HG02981 (cell line): ENCODE measurements around the gene CACNB1.

ENCODE experiments used
- ATAC-seq: cut with Tn5 transposase; IDR thresholded peaks from one replicate; pipeline ENCODE4 v1.9.1; 2021; ENCODE audit warnings: mild to moderate bottlenecking, moderate library complexity; ENCODE audit not compliant: unreplicated experiment

CACNB1 gene

DNA sequence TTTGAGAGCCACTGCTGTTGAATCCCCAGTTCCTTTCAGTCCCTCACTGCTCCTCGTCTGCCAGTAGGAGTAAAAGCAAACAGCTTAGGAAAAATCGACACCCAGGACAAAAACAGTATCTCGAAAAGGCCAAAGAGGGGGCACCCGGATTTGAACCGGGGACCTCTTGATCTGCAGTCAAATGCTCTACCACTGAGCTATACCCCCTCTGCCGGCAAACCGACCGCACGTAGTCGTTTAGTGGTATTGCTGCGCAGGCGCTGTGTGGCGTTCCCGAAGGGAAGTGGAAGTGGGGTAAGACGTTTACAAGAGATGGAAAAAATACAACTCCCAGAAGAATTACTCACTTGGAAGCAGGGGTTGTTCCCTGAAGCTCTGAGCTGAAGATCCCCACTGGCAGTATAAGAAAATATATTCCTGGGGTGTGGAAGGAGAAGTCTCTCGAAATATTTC lies 43.8 kb downstream of the CACNB1 start:
- ATAC-seq = peak; percentile 47

DNA sequence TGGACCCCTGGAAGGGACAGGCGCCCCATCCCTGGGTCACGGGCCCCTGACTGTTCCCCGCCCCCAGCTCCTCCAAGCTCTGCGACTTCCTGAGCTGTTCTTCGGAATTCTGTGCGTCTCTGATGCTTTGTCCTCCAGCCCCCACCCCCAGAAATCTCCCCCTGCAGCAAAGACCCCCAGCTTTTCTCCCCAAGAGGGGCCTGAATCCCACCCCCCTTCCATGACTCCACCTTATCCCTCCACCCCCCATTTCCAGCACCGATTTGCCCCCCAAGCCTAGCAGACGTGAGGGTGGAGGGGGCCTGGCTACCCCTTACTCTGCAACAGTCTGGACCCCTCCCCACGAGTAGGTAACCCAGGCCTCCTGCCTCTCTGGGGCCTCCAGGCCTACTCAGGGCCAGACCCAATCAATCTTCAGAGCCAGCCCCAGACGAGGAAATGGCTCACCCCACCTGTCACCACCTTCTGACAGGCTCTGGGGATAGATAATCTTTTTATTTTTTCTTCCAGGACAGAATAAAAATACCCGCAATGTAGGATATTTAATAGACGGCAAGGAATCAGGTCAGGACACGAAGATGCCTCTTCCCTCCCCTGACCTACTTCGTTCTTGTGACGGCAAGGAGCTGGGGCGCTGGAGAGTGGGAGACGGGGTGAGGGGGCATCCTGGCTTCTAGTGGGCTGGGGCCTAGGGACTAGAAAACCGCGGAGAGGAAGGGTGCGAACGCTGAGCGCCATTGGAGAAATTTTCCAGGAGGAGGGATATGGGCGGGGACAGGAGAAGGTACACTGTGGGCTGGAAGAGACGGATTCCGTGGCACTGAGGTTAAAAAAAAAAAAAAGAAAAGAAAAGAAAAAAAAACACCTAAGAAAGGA lies 45.3 kb downstream of the CACNB1 start:
- no peak for ATAC-seq

DNA sequence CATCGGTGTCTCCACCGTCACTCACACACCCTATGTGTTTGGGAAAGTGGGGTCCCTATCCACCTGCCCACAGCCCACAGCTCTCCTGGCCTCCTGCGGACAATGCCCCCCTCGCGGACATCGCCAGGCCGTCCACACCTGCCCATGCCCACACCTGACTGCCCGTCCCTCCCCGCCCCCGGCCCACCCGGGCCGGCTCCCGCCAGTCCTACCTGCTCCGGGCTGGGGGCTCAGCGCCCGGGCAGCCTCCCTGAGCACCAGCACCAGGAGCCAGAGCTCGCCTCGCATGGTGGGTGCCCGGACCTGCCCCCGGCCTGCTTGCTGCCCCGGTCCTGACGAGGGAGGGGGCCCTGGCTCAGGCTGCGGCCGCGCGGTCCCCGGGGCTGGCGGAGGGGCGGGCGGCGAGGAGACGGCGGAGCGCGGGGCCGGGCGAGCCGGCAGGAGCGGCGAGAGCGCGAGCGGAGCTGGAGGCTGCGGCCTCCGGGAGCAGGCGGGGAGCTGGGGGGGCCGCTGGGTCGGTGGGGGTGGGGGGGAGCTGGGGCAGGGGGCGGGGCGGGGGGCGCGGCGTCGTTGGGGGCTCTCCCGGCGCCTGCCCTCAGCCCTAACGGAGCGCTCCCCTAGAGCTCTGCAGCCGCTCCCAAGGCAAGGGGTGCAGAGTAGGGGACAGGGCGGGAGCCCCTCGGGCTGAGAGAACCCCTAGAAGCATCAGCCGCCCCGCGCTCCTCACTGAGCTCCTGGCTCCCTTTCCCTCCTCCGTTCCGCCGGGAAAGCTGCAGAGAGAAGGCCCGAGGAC lies 46.1 kb downstream of the CACNB1 start, which contains the start of gene PLXDC1:
Gene PLXDC1 (minus strand): TSS at position 488 of the 793 bp plus-strand sequence. CDS start 200 bp downstream, at position 288.
- ATAC-seq = no peak

DNA sequence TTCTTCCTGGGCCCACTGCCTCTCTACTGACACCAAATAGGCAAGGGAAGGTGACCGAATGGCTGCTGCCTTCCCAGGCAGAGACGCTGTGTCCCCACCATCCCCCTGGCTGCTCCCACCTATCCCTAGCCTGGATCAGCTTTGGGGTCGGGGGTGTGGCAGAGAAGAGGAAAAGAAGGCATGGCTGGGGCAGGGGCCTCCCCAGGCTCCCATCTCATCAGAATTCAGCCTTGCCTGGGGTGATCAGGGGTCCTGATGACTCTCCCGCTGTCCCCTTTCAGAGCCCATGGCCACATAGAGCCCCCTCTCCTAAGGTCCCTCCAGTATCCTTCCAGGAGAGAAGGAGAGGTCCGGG lies 46.7 kb downstream of the CACNB1 start:
- no peak for ATAC-seq

DNA sequence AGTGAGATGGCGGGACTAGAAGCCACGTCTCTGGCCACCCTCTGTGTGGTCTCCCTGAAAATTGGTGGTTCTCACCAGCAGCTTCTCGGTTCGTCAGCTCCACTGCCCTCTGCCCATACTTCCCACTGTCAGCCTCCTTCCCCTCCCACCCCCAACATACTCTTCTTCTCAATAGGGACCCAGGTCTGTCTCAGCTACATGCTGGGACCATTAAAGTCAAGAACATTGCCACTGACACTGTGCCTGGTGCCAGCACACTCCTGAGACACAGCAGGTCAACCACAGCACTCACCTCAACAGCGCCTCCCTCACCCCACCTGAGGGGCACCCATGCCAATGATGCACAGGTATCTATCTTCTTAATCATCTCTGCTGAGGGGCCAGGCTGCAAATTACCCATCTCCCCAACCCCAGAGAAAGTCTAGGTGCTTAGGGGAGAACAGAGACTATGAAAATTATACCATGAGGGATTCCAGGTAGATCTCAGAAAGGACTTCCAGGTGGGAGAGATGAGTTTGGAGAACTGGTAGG lies 47.3 kb downstream of the CACNB1 start:
- no peak for ATAC-seq

DNA sequence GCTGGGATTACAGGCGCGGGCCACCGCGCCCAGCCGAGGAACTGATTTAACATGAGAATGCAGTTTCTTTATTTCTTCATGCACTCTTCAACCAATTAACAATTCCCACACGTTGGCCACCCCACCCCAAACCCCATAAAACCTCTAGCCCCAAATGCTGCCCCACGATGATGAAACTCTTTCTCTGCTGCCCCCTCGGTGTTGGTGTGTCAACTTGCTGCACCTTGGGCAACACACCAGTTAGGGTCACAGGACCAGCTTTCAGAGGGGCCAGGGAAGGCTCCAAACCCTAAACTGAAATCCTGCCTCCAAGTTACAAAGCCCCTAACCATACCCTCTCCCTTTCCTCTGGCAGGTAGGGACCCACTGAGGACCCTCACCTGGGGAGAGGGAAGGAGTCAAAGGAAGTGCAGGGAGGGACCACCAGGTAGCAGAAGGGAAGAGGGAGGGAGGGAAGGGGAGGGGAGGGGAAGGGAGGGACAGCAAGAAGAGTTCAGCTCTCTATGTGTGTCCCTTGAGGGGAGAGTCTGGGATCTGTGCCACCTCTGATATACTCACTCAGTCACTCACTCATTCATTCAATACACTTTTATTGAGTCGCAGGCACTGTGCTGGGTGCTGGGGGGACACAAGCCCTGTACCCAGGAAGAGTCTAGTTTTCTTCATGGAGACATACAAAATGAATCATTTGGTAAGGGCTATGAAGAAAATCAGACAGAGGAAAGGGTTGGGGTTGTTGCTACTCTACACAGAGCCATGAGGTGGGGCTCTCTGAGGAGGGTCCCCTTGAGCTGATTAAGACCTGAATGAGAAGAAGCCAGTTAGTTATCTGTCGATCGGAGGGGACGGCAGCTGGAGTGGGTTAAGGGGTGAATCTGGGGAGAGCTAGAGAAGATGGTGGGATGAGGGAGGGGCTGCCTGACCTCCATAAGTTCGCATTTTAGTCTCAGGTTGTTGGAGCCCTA lies 50.0 kb downstream of the CACNB1 start:
- ATAC-seq = no peak

DNA sequence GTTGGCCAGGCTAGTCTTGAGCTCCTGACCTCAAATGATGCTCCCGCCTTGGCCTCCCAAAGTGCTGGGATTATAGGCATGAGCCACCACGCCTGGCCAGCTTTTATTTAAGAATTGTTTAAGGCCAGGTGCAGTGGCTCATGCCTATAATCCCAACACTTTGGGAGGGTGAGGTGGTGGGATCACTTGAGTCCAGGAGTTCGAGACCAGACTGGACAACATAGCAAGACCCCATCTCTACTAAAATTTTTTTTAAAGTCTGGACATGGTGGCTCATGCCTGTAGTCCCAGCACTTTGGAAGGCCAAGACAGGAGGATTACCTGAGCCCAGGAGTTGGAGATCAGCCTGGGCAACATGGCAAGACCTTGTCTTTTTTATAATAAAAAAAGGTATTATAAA lies 51.2 kb downstream of the CACNB1 start:
- no peak for ATAC-seq

DNA sequence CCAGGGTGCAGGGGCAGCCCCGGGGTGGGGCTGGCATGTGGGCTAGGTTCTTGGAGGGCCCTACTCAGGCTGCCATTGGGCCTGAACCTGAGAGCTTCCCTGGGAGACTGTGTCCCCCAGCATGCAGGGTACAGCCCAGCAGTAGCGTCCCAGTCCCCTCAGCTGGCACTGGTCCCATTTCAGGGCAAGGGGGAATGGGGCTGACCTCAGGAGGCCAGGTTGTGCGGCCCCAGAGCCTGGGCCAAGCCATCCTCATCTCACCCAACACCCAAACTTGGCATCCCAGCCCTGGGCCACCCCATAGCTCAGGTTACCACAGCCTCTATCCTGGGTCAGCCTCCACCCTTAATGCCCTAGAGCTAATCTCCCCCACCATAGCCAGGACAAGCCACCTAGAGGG lies 52.3 kb downstream of the CACNB1 start:
- ATAC-seq = no peak

DNA sequence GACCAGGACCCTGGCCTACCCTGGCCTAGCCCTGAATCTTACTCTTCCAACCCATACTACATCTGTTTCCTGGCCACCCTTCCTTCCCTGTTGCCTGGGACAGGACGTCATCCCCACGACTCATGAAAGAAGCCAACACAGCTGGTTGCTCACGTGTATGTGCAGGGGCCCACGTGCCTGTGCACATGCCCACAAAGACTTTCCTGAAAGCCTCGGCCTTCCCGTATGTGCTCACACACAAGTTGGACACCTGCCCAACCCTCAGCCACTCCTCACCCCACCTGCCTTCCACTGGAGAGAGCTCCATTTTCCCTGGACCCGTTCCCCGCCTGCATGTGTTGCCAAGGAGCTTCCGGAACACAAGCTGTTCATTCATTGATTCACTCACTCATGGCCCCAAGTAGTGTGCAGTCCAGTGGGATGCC lies 53.0 kb downstream of the CACNB1 start:
- ATAC-seq = no peak

DNA sequence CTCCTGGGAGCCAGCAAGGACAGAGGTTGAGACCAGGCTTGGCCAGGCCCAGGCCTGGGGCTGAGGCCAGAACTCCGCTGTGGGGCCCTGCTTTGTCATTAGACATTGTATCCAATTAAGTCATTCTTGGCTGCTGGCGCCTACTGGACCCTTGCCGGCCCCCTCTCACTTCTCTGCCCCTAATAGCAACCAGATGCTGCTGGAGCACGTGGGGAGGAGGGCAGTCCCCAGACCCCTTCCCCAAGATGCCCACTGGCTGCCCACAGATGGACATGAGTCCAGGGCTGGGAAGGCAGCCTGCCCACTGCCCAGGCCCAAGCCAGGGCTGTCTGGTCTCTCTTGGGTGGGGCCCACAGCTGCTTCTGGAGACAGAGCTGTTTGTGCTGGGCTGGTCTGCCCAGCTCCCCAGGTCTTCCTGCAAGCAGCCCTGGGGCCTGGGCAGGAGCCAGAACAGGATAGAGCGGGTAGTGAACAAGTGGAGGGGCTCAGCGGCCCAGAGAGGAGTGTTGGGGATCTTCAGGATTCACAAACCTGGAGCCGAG lies 53.8 kb downstream of the CACNB1 start:
- ATAC-seq = no peak

DNA sequence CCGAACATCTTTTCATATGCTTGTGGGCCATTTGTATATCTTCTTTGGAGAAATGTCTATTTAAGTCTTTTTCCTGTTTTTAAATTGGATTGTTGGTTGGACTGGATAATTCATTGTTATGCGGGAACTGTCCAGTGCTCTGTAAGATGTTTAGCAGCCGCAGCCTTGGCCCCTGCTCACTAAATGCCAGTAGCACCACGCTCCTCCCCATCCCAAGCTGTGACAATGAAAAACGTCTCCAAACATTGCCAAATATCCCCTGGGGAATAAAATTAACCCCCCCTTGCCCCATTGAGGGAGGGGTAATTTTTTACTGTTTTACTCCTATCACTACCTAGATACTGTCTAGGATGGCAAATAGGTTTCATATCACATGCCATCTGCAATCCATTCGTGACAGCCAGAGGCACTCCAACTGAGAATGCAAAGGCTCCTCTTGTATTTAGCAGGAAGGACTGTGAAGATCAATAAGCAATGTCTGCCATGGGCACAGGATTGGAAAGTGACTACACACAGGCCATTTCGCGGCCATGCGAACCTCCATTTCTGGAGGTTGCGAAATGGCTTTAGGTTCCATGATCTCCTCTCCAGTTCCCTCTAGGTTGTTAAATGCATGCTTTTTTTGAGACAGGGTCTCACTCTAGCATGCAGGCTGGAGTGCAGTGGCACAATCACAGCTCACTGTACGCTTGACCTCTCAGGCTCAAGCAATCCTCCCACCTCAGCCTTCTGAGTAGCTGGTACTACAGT lies 55.4 kb downstream of the CACNB1 start:
- no peak for ATAC-seq

DNA sequence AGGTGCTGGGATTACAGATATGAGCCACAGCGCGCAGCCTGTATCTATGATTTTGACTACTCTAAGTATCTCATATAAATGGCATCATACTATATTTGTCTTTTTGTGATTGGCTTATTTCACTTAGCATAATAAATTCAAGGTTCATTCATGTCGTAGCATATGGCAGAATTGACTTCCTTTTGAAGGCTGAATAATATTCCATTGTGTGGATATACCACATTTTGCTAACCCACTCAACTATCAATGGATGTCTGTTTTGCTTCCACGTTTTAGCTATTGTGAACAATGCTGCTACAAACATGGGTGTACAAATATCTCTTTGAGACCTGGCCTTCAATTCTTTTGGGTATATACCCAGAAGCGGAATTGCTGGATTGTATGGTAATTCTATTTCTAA lies 56.2 kb downstream of the CACNB1 start:
- ATAC-seq = no peak

DNA sequence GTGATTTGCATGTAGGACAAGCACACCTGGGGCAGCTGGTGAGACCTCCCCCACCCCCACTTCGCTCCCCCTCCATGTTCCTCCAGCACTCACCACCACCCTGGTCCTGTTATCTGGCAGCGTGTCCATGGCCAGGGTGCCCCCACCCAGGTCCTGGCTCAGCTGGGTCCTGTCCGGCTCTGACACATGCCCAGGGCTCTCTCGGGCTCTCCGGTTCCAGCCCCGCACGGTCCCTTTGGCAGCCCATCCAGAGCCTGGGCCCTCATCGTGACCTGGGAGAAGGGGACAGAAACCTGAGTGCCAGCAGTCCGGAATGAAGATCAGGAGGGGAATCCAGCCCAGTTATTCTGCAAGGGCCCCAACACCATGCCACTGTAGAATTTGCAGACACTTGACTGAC lies 57.9 kb downstream of the CACNB1 start:
- ATAC-seq = no peak

DNA sequence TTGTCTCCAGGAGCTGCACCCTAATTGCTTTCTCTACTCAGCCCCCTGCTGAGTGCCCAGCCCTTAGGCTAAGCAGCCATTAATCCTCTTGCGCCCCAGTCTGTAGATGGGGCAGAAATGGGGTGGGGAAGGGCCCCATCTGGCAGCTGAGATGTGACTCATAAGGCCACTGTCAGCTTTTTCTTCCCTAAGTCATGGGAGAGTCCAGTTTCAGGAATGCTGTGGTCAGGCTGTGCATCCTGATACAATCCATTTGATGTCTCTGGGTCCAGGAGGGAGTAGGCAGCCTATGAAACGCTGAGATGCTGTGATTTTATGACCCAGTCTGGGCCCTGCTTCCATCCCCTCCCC lies 58.3 kb downstream of the CACNB1 start:
- ATAC-seq = no peak

DNA sequence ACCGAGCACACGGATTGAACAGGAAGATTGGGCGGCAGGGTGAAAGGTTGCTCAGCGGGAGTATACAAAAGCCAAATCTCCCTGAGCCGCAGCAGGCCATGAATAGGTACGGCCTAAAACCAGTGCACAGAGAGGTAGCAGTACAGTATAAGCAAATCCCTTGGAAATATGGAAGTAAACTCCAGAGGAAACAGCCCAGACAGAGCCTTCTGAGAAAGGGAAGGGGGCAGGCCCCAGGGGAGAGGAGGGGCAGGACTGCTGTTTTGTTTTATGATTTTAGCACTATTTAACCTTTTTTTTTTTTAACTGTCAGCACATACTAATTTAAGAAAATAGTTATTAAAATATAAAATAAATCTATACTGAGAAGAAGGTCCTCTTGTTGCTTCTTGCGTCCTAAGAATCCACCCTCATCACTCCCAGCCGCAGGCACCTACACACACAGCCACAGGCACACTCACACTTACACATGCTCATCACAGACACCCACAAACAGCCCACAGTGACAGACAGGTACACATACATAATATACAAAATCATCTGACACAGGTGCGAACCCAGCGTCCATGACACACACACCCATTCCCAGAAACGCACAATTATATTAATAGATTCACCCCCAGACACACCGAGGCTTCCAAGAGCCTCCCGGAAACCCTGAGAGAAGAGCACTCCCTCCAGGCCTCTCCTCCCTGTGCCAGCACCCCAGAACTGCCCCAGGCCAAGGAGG lies 58.9 kb downstream of the CACNB1 start:
- no peak for ATAC-seq

DNA sequence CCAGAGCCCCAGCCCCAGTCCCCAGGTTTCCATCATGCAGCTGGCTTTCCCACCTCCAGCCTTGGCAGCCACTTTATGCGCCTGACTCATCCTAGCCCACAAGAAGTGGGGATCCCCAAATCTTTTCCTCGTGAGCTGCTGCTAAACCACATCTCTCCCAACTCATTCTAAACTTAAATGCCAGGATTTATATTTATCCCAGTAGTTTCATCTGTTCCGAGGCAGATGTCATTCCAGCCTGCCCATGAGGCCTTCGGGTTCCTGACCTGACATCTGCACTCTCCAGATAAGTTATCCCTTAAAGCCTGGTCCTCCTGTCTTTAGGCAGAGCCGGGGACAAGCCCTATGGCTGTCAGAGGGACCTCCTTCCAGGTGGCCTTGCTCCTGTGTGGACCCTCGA lies 62.6 kb downstream of the CACNB1 start:
- no peak for ATAC-seq

DNA sequence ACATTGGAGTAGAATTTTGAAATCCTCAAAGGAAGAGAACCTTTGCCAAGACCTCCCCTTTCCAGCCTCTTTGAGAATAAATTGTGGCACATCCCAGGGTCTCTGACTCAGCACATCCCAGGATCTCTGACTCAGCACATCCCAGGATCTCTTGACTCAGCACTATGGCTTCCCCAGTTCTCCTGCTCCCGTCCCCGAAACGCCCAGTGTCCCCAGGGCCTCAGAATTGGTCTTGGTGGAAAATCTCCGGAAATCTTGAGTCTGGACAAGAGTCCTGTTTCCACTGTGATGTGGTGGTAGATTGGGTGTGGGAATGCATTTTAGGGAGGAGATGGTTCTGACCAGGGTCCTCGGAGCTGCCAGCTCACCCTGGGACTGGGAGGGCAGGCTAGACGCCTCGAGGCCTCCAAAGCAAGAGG lies 65.3 kb downstream of the CACNB1 start:
- ATAC-seq = no peak

DNA sequence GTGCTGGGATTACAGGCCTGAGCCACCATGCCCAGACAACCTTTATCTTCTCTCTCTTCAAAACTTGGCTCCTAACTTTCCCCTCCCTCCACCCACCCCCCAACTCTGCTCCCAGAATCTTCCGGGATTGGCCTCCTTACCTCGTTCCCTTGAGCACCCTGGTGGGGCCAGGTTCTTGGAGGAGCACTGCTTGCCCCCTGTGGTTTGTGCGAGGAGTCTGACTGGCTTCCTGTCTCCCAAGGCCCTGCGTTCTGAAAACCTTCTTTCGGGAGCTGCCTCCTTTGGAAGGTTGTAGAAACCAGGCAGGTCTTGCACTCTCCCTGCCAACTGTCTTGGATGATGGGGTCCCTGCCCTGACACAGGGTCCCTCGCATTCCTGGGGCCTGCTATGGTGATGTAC lies 65.9 kb downstream of the CACNB1 start:
- no peak for ATAC-seq

DNA sequence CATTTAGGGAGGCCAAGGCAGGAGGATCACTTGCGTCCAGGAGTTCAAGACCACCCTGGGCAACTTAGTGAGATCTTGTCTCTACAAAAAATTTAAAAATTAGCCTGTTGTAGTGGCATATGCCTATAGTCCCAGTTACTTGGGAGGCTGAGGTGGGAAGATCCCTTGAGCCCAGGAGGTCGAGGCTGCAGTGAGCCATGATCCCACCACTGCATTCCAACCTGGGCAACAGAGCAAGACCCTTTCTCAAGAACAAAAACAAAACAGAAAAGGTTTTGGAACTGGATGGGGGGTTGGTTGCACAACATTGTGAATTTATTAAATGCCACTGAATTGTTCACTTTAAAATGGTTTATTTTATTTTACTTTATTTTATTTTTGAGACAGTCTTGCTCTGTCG lies 67.3 kb downstream of the CACNB1 start:
- ATAC-seq = no peak
